ENCODE results near the gene UTP11.

GRCh38 chr1:38045401-38046332, 33.1 kb downstream of the UTP11 start:
- TF ChIP-seq POLR2A (IDR thresholded peaks at IDR 0.05) = no peak
- TF ChIP-seq, protein P1, sequence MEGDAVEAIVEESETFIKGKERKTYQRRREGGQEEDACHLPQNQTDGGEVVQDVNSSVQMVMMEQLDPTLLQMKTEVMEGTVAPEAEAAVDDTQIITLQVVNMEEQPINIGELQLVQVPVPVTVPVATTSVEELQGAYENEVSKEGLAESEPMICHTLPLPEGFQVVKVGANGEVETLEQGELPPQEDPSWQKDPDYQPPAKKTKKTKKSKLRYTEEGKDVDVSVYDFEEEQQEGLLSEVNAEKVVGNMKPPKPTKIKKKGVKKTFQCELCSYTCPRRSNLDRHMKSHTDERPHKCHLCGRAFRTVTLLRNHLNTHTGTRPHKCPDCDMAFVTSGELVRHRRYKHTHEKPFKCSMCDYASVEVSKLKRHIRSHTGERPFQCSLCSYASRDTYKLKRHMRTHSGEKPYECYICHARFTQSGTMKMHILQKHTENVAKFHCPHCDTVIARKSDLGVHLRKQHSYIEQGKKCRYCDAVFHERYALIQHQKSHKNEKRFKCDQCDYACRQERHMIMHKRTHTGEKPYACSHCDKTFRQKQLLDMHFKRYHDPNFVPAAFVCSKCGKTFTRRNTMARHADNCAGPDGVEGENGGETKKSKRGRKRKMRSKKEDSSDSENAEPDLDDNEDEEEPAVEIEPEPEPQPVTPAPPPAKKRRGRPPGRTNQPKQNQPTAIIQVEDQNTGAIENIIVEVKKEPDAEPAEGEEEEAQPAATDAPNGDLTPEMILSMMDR (IDR thresholded peaks at IDR 0.05) = no peak

All from thyroid gland (tissue), 4 donors.